GM12875 (cell line): ENCODE data around the gene MYO1D.

Source experiments
- H3K4me3 ChIP-seq: one replicate; pipeline ENCODE4 v1.5.1; 2011; ENCODE audit warnings: low read depth, low read length, control low read depth
- CTCF ChIP-seq: IDR thresholded peaks from 2 replicates; pipeline ENCODE4 v1.5.1; 2011; ENCODE audit warnings: low read depth, mild to moderate bottlenecking, control low read depth, inconsistent platforms, low read length, moderate library complexity, borderline replicate concordance; ENCODE audit not compliant: insufficient read depth

Gene MYO1D

DNA sequence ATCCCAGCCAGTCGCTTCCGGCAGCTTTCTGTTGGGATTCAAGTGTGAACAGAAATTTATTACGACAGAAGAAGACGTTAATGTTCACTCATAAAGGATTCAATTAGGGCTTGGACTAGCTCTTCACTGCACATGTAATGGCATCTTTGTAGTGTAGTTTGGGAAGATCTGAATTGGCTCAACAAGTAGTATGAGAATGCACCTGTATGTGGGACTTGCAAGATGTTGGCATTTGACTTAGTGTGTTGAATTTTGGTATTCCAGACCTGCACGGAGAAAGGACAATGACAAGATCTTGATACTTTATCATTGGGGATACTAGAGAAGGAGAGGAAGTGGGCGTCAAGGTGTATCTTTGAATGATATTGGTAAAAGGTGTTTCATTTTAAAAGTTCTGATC, 431.4 kb downstream of the MYO1D start:
- TF ChIP-seq CTCF, result no peak
- H3K4me3 ChIP-seq, result peak overlapping the region; percentile 92

DNA sequence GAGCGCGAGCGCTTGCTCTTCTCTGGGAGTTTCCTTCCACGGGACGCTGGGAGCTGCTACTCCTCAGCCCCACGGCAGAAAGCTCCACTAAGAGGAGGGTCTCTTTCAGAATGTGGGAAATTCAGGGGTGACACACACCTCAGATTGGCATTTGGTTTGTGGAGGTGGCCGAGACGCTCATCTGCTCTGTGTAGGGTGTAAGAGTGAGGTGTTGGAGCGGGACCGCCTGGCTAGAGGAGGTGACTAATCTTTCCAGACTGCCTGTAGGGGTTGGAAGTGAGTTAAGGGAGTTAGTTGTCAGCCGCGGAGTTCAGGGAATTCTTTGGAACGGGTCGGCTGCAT, 431.9 kb downstream of the MYO1D start:
- peak overlapping the region; percentile 92 for H3K4me3 ChIP-seq
- TF ChIP-seq CTCF, result no peak

GRCh38 chr17:32444301-32445073, 432.4 kb downstream of the MYO1D start, which contains the start of gene PSMD11:
Gene PSMD11, plus strand, starts transcription at chr17:32444510. Its CDS starts 14 bp downstream, at chr17:32444524.
- TF ChIP-seq CTCF, result peak; percentile 96
- peak within 1 kb of the TSS; percentile 92 for H3K4me3 ChIP-seq

DNA sequence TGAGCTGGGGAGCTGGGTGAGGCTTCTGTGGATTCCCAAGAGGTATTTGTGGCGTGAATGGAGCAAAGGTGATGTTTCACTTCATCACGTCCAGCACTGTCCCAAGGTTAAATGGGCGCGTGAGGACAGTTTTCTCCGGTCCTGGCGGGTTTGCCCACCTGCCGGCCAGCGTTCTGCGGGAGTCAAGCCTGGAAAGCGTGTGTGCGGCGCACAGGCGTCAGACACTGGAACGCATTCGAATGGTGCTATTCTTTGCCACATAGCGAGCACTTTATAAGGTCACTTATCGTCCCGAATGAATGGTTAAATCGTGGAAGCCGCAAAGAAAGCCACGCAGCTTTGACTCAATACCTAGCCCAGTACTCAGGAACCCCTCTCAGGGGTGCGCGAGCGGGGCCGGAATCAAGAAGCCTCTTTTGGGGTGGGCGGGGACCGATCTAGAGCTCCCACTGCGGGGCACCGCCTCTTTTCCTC, 433.1 kb downstream of the MYO1D start:
- peak overlapping the region; percentile 39 for H3K4me3 ChIP-seq
- TF ChIP-seq CTCF, result no peak
